GM10248 (cell line): ENCODE measurements around the gene NSRP1.
"Not testable (repeated sequence)": the region's sequence is repeated elsewhere in the genome, so short reads cannot be mapped to it uniquely, and the experiment has no call there.

Experiments used
- CTCF ChIA-PET: fragments of 300-600 bp; sonication (Branson Sonifier 250); formaldehyde crosslinking; extraction: SDS; loops from one replicate; lab custom pipeline; 2021; ENCODE audit warnings: antibody characterized with exemption; lab: Yijun Ruan, JAX
- POLR2A ChIA-PET: fragments of 350-650 bp; sonication (Branson Sonifier 250); formaldehyde crosslinking; extraction: SDS; loops from one replicate; lab custom pipeline; 2020; ENCODE audit warnings: antibody characterized with exemption; lab: Yijun Ruan, JAX
- DNase-seq: peaks from one replicate; pipeline ENCODE4 v3.0.0; 2012; ENCODE audit errors: extremely low spot score
- CTCF ChIP-seq: IDR thresholded peaks from 2 replicates; pipeline ENCODE4 v1.5.1; 2012; ENCODE audit warnings: mild to moderate bottlenecking, low read depth; ENCODE audit errors: extremely low read depth, missing control alignments, control extremely low read depth

NSRP1 gene

DNA sequence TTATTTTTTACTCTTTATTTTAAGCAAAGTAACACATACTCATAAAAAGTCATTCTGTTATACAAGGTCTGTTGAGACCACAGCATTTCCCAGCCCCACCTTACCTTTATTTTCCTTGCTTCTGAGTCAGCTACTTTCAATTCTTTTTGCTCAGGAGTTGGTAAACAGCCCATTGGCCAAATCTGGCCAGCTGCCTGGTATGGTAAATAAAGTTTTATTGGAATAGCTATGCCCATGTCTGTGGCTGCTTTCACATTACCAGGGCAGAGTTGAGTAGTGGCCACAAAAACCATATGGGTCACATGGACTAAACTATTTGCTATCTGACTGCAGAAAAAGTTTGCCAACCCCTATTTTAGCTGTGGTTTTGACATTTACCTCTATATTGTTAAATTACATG, 3.4 kb upstream of the NSRP1 start:
- TF ChIP-seq CTCF: no peak
- ChIA-PET POLR2A (no interaction called here), CTCF (interaction anchor here (0.9 to 4.0 kb wide), 11 partner anchors 8 to 604 kb away, joined by 3 to 52 read pairs (median 5); partner anchors contain the start of gene BLMH)
- no peak for DNase-seq

- no peak for TF ChIP-seq CTCF
- DNase-seq: no peak
- ChIA-PET POLR2A (no interaction called here), CTCF (interaction anchor here (1.1 kb wide), 1 partner anchor 12 kb away, joined by 4 read pairs; no protein-coding TSS in a partner anchor)
Measured at GRCh38 chr17:30116345-30116660, 313 bp upstream of the NSRP1 start.

- DNase-seq: no peak
- TF ChIP-seq CTCF: no peak
- POLR2A ChIA-PET: interaction anchor here (0.6 kb wide), 1 partner anchor 20 kb away, joined by 3 read pairs; no protein-coding TSS in a partner anchor
- CTCF ChIA-PET: interaction anchor here (1.0 to 3.4 kb wide), 5 partner anchors 8 to 219 kb away, joined by 4 to 18 read pairs (median 5); no protein-coding TSS in a partner anchor
Measured at GRCh38 chr17:30117675-30118081, 1.1 kb downstream of the NSRP1 start.

GRCh38 chr17:30118635-30119034, 2.0 kb downstream of the NSRP1 start:
- POLR2A ChIA-PET, DNase-seq: not testable (repeated sequence)
- CTCF ChIA-PET: interaction anchor here (0.6 to 3.4 kb wide), 6 partner anchors 9 to 502 kb away, joined by 3 to 18 read pairs (median 4); no protein-coding TSS in a partner anchor

DNA sequence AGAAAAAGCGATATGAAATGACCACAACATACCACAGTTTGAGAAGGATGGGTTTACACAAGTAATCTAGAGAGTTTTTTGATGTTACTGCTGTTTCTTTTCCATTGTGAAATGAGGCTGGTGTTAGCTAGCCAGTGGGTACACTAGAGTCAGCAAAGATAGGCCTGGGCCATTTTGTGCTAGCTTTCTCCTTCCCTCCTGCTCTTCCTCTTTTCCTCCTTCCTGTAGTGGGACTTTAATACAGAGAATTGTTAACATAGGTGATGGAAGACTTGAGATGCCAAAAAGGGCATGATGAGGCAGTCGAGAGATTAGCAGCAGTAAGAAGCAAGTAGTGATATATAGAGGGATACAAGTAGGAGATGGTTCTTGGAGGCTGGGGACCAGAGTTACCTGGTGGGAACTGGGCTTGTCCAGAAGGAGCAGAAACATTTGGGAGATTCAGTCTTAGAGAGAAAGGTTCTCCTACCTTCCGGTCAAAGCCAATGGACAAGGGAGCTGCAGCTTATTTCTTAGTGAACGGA, 7.7 kb downstream of the NSRP1 start:
- ChIA-PET CTCF (interaction anchor here (0.7 to 5.1 kb wide), 28 partner anchors 9 to 353 kb away, joined by 3 to 55 read pairs (median 8); partner anchors contain the start of genes BLMH, GOSR1, SLC6A4 and TMIGD1), POLR2A (no interaction called here)
- TF ChIP-seq CTCF: no peak
- no peak for DNase-seq

DNA sequence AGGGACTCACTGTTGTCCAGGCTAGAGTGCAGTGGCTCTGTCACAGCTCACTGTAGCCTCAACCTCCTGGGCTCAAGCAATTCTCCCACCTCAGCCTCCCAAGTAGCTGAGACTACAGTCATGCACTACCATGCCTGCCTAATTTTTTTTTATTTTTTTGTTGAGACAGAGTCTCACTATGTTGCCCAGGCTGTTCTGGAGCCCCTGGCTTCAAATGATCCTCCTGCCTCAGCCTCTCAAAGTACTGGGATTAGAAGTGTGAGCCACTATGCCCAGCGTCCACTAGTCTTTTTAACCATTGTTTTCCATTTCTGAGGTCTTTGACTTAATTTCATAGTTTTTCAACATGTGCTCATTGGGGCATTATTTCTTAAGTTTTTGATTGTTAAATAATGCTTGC, 13.5 kb downstream of the NSRP1 start:
- POLR2A ChIA-PET: no interaction called here
- no peak for TF ChIP-seq CTCF
- CTCF ChIA-PET: interaction anchor here (1.3 kb wide), 2 partner anchors 18 to 27 kb away, joined by 3 to 4 read pairs; no protein-coding TSS in a partner anchor
- no peak for DNase-seq

DNA sequence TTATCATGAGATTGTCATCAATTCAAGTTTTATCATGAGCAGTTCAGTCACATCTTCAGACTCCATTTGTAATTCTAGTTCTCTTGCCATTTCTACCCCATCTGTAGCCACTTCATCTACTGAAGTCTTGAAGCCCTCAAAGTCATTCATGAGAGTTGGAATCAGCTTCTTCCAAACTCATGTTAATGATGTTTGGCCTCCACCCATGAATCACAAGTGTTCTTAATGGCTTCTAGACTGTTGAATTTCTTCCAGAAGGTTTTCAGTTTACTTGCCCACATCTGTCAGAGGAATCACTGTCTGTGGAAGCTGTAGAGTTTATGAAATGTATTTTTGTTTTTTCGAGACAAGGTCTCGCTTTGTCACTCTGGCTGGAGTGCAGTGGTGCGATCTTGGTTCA, 16.0 kb downstream of the NSRP1 start:
- ChIA-PET CTCF (interaction anchor here (1.3 to 2.0 kb wide), 6 partner anchors 7 to 104 kb away, joined by 3 to 10 read pairs (median 4); no protein-coding TSS in a partner anchor), POLR2A (no interaction called here)
- TF ChIP-seq CTCF: no peak
- no peak for DNase-seq
